Astrocyte of the cerebellum (primary cell): Measurements from ENCODE around the gene CACNG5.

Source experiments
- DNase-seq: peaks from one replicate; pipeline ENCODE4 v3.0.0-alpha.2; 2011; ENCODE audit warnings: low read depth
- H3K4me3 ChIP-seq: 2 replicates; pipeline ENCODE4 v1.5.1; 2011; ENCODE audit warnings: mild to moderate bottlenecking, low read depth, low read length, moderate library complexity
- CTCF ChIP-seq: IDR thresholded peaks from 2 replicates; pipeline ENCODE4 v1.5.1; 2012; ENCODE audit warnings: low read length, low read depth, moderate library complexity, mild to moderate bottlenecking; ENCODE audit errors: missing control alignments
- in situ Hi-C: cut with HindIII; loops from 2 replicates; pipeline ENCODE4 v1.10.0; 2017; ENCODE audit warnings: low sequenced_read_pairs

CACNG5 gene

GRCh38 chr17:66791347-66791746, 43.6 kb upstream of the CACNG5 start:
- no peak for TF ChIP-seq CTCF
- no peak for DNase-seq
- H3K4me3 ChIP-seq = no peak overlapping the region
- in situ Hi-C loops = no loop called here

- H3K4me3 ChIP-seq = no peak overlapping the region
- in situ Hi-C loops = no loop called here
- DNase-seq = no peak
- TF ChIP-seq CTCF = no peak
Observed at GRCh38 chr17:66793814-66794213, 41.1 kb upstream of the CACNG5 start.

- no peak for TF ChIP-seq CTCF
- no peak overlapping the region for H3K4me3 ChIP-seq
- in situ Hi-C loops = no loop called here
- DNase-seq = no peak
Observed at GRCh38 chr17:66795486-66795885, 39.4 kb upstream of the CACNG5 start.

GRCh38 chr17:66799849-66800537, 34.9 kb upstream of the CACNG5 start:
- TF ChIP-seq CTCF = no peak
- H3K4me3 ChIP-seq = no peak overlapping the region
- no peak for DNase-seq
- in situ Hi-C loops = loop anchor here (5.0 kb wide), 1 partner anchor 72 kb away; no protein-coding TSS in a partner anchor

GRCh38 chr17:66803474-66803951, 31.4 kb upstream of the CACNG5 start:
- no peak for TF ChIP-seq CTCF
- H3K4me3 ChIP-seq = no peak overlapping the region
- no peak for DNase-seq
- in situ Hi-C loops = loop anchor here (5.0 kb wide), 1 partner anchor 69 kb away; no protein-coding TSS in a partner anchor

- no peak overlapping the region for H3K4me3 ChIP-seq
- DNase-seq = no peak
- in situ Hi-C loops = no loop called here
- TF ChIP-seq CTCF = no peak
Observed at GRCh38 chr17:66805567-66805966, 29.4 kb upstream of the CACNG5 start.

- TF ChIP-seq CTCF = no peak
- no peak for DNase-seq
- H3K4me3 ChIP-seq = no peak overlapping the region
- in situ Hi-C loops = no loop called here
Observed at GRCh38 chr17:66807182-66807581, 27.7 kb upstream of the CACNG5 start.
